B cell (primary cell): ENCODE data around the gene ARHGEF26.

Experiments used
- EZH2 ChIP-seq: IDR thresholded peaks from 2 replicates; pipeline ENCODE4 v1.6.1; 2012; ENCODE audit warnings: borderline replicate concordance, low read depth, mild to moderate bottlenecking, moderate library complexity, low read length; ENCODE audit not compliant: insufficient read depth, poor library complexity, severe bottlenecking
- TF ChIP-seq, protein P1 (sequence below): fragments of 200-600 bp; IDR thresholded peaks from one replicate; pipeline ENCODE4 v1.8.0; 2022; ENCODE audit warnings: antibody characterized with exemption, mild to moderate bottlenecking

DNA sequence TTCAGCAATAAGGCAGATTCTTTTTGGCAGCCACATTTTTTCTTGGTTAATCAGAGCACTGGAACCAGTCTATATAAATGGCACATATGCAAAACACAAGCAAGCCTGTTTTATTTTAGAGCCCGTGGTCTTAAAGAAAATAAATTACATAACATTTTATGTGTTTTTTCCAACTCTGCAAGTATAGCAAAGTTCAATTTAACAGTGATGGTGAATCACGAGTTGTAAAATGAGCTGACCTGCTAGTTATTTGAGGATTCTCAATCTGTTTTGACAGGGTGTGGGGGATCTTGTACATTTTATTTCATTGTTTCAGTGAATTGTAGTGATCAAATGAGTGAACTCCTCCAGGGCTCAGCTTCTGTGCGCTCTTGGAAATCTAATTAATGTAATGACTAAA lies 2.7 kb downstream of the ARHGEF26 start:
- TF ChIP-seq, protein P1, sequence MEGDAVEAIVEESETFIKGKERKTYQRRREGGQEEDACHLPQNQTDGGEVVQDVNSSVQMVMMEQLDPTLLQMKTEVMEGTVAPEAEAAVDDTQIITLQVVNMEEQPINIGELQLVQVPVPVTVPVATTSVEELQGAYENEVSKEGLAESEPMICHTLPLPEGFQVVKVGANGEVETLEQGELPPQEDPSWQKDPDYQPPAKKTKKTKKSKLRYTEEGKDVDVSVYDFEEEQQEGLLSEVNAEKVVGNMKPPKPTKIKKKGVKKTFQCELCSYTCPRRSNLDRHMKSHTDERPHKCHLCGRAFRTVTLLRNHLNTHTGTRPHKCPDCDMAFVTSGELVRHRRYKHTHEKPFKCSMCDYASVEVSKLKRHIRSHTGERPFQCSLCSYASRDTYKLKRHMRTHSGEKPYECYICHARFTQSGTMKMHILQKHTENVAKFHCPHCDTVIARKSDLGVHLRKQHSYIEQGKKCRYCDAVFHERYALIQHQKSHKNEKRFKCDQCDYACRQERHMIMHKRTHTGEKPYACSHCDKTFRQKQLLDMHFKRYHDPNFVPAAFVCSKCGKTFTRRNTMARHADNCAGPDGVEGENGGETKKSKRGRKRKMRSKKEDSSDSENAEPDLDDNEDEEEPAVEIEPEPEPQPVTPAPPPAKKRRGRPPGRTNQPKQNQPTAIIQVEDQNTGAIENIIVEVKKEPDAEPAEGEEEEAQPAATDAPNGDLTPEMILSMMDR, result no peak
- TF ChIP-seq EZH2, result no peak
